Vagina (tissue), 2 donors: Measurements from ENCODE around the gene DIPK1B.

ENCODE experiments used
- CTCF ChIP-seq, 3 experiments: fragments of 450-650 bp in 2 of 3; fragments of 200-600 bp in 1 of 3; sonication (generic) in 1 of 3; IDR thresholded peaks; one replicate each; pipeline ENCODE4 v1.5.1; 2017 to 2019; ENCODE audit warnings: antibody characterized with exemption in 3 of 3, mild to moderate bottlenecking in 2 of 3, moderate library complexity in 2 of 3
- POLR2A ChIP-seq, 2 donors: fragments of 450-650 bp; IDR thresholded peaks; one replicate each; pipeline ENCODE4 v1.6.1; 2017; ENCODE audit warnings: antibody characterized with exemption in 2 of 2, mild to moderate bottlenecking in 2 of 2, moderate library complexity in 2 of 2
- POLR2AphosphoS5 ChIP-seq, 2 donors: sonication (generic); formaldehyde crosslinking; IDR thresholded peaks; one replicate each; pipeline ENCODE4 v1.9.0; 2017; ENCODE audit warnings: antibody characterized with exemption in 2 of 2, mild to moderate bottlenecking in 2 of 2, low read depth in 1 of 2; ENCODE audit not compliant: insufficient read depth in 1 of 2

GRCh38 chr9:136739509-136739908 is 27.1 kb downstream of the DIPK1B start:
- no peak for TF ChIP-seq POLR2A (IDR thresholded peaks at IDR 0.05)
- no peak for TF ChIP-seq CTCF (IDR thresholded peaks at IDR 0.05)
- TF ChIP-seq POLR2AphosphoS5 (IDR thresholded peaks at IDR 0.05; ENCODE audit: insufficient read depth in 1 of 2, low read depth in 1 of 2): no peak
